IMR-90 (cell line): ENCODE results near the gene EYS. TPM values are rescaled to one million over a fixed set of nuclear protein-coding genes. Genes with fewer than 3 reads are reported as not detected.

ENCODE experiments used
- ATAC-seq: fragments of 200-7000 bp; cut with Tn5 transposase; 2 replicates; pipeline ENCODE4 v1.9.1; 2020; ENCODE audit warnings: low read depth, mild to moderate bottlenecking, moderate library complexity
- BruUV-seq: library from RNA; stranded (reverse); fragments of 400-500 nt; replicated peaks from 2 replicates; lab custom pipeline; 2021; lab: Mats Ljungman, UMichigan
- CTCF ChIA-PET: fragments of 300-600 bp; formaldehyde crosslinking; extraction: SDS; loops from one replicate; lab custom pipeline; 2021; ENCODE audit warnings: antibody characterized with exemption; lab: Yijun Ruan, JAX
- POLR2A ChIA-PET: fragments of 300-600 bp; sonication (Branson Sonifier 250); formaldehyde crosslinking; loops from one replicate; lab custom pipeline; 2022; ENCODE audit warnings: antibody characterized with exemption; ENCODE audit not compliant: unreplicated experiment; lab: Charles Lee
- DNase-seq: peaks from one replicate; pipeline ENCODE4 v3.0.0; 2013
- H2AFZ ChIP-seq: replicated peaks from 2 replicates; pipeline ENCODE3; 2013; ENCODE audit warnings: low read length, mild to moderate bottlenecking; ENCODE audit not compliant: poor library complexity
- H2AK5ac ChIP-seq: 2 replicates; pipeline ENCODE4 v1.6.1; 2013; ENCODE audit warnings: low read depth, low read length, inconsistent platforms
- H2AK9ac ChIP-seq: replicated peaks from 2 replicates; pipeline ENCODE3; 2013; ENCODE audit warnings: mild to moderate bottlenecking, low read depth, low read length, moderate library complexity; ENCODE audit not compliant: poor library complexity
- H2BK120ac ChIP-seq: 2 replicates; pipeline ENCODE4 v1.6.1; 2013; ENCODE audit warnings: low read depth, low read length, inconsistent platforms
- H2BK15ac ChIP-seq: 3 replicates; pipeline ENCODE4 v1.6.1; 2013; ENCODE audit warnings: low read depth, low read length, inconsistent platforms
- H2BK20ac ChIP-seq: 2 replicates; pipeline ENCODE4 v1.6.1; 2013; ENCODE audit warnings: low read depth, mild to moderate bottlenecking, inconsistent platforms, low read length, moderate library complexity
- H2BK5ac ChIP-seq: 2 replicates; pipeline ENCODE4 v1.6.1; 2013; ENCODE audit warnings: mild to moderate bottlenecking, low read depth, low read length, inconsistent platforms; ENCODE audit not compliant: poor library complexity, severe bottlenecking
- H3K14ac ChIP-seq: replicated peaks from 2 replicates; pipeline ENCODE4 v1.6.1; 2013; ENCODE audit warnings: low read depth, low read length, inconsistent platforms
- H3K18ac ChIP-seq: 2 replicates; pipeline ENCODE4 v1.6.1; 2013; ENCODE audit warnings: low read depth, low read length, control low read depth
- H3K23ac ChIP-seq: 2 replicates; pipeline ENCODE4 v1.6.1; 2013; ENCODE audit warnings: low read depth, low read length, inconsistent platforms
- H3K27ac ChIP-seq: 2 replicates; pipeline ENCODE4 v1.5.1; 2013; ENCODE audit warnings: mild to moderate bottlenecking, control low read depth, low read length; ENCODE audit not compliant: insufficient read depth
- H3K27me3 ChIP-seq: 2 replicates; pipeline ENCODE4 v1.6.1; 2013; ENCODE audit warnings: low read length; ENCODE audit not compliant: control insufficient read depth, insufficient read depth
- H3K36me3 ChIP-seq: 2 replicates; pipeline ENCODE4 v1.6.1; 2013; ENCODE audit warnings: low read length, mixed read lengths; ENCODE audit not compliant: control insufficient read depth, insufficient read depth
- H3K4ac ChIP-seq: 2 replicates; pipeline ENCODE4 v1.6.1; 2013; ENCODE audit warnings: low read depth, low read length, inconsistent platforms
- H3K4me1 ChIP-seq: 2 replicates; pipeline ENCODE4 v1.6.1; 2013; ENCODE audit warnings: low read length, mixed read lengths; ENCODE audit not compliant: control insufficient read depth, insufficient read depth
- H3K4me2 ChIP-seq: 2 replicates; pipeline ENCODE4 v1.6.1; 2013; ENCODE audit warnings: low read depth, mild to moderate bottlenecking, control low read depth, low read length, moderate library complexity
- H3K4me3 ChIP-seq: 2 replicates; pipeline ENCODE4 v1.5.1; 2013; ENCODE audit warnings: low read depth, mild to moderate bottlenecking, control low read depth, low read length, moderate library complexity; ENCODE audit not compliant: insufficient read depth
- H3K56ac ChIP-seq: 2 replicates; pipeline ENCODE4 v1.6.1; 2013; ENCODE audit warnings: low read length, inconsistent platforms; ENCODE audit not compliant: insufficient read depth; ENCODE audit errors: extremely low read depth
- H3K79me1 ChIP-seq, 2 experiments: 2 replicates each; pipeline ENCODE4 v1.6.1; 2013; ENCODE audit warnings: low read length in 2 of 2, inconsistent platforms in 1 of 2, low read depth in 1 of 2
- H3K9ac ChIP-seq: 2 replicates; pipeline ENCODE4 v1.6.1; 2013; ENCODE audit warnings: low read depth, low read length, control low read depth
- H3K9me1 ChIP-seq: 2 replicates; pipeline ENCODE4 v1.6.1; 2013; ENCODE audit warnings: low read length, inconsistent platforms; ENCODE audit not compliant: insufficient read depth
- H3K9me3 ChIP-seq: 2 replicates; pipeline ENCODE4 v1.6.1; 2013; ENCODE audit warnings: low read length; ENCODE audit not compliant: control insufficient read depth, insufficient read depth
- H4K20me1 ChIP-seq: 2 replicates; pipeline ENCODE4 v1.6.1; 2013; ENCODE audit warnings: low read length, inconsistent platforms; ENCODE audit not compliant: insufficient read depth
- H4K5ac ChIP-seq: 2 replicates; pipeline ENCODE4 v1.6.1; 2013; ENCODE audit warnings: mild to moderate bottlenecking, low read depth, low read length, control low read depth
- H4K8ac ChIP-seq, 2 experiments: 2 replicates each; pipeline ENCODE4 v1.6.1; 2013; ENCODE audit warnings: low read depth in 2 of 2, low read length in 2 of 2, control low read depth in 1 of 2, inconsistent platforms in 1 of 2
- H4K91ac ChIP-seq: 2 replicates; pipeline ENCODE4 v1.6.1; 2013; ENCODE audit warnings: low read depth, low read length, inconsistent platforms; ENCODE audit not compliant: insufficient read depth
- BHLHE40 ChIP-seq: fragments of 150-350 bp; IDR thresholded peaks from 2 replicates; pipeline ENCODE4 v1.6.1; 2016; ENCODE audit warnings: mild to moderate bottlenecking, low read depth, low read length
- FOS ChIP-seq: fragments of 150-350 bp; IDR thresholded peaks from 2 replicates; pipeline ENCODE4 v1.6.1; 2016; ENCODE audit warnings: low read depth, low read length
- MAFK ChIP-seq: IDR thresholded peaks from 2 replicates; pipeline ENCODE4 v1.6.1; 2012; ENCODE audit warnings: low read depth, low read length, improper control_type of control experiment
- MAZ ChIP-seq: IDR thresholded peaks from 2 replicates; pipeline ENCODE4 v1.6.1; 2012; ENCODE audit warnings: low read depth, mild to moderate bottlenecking, low read length, improper control_type of control experiment, moderate library complexity, borderline replicate concordance
- MXI1 ChIP-seq: IDR thresholded peaks from 2 replicates; pipeline ENCODE4 v1.6.1; 2012; ENCODE audit warnings: low read depth, mild to moderate bottlenecking, low read length, moderate library complexity, borderline replicate concordance
- NFE2L2 ChIP-seq: fragments of 150-350 bp; IDR thresholded peaks from 2 replicates; pipeline ENCODE4 v1.6.1; 2016; ENCODE audit warnings: low read depth, mild to moderate bottlenecking, low read length
- POLR2A ChIP-seq: IDR thresholded peaks from 2 replicates; pipeline ENCODE4 v1.6.1; 2012; ENCODE audit warnings: mild to moderate bottlenecking, low read depth, low read length
- RAD21 ChIP-seq: IDR thresholded peaks from 2 replicates; pipeline ENCODE4 v1.6.1; 2012; ENCODE audit warnings: low read length, improper control_type of control experiment
- RCOR1 ChIP-seq: IDR thresholded peaks from 2 replicates; pipeline ENCODE4 v1.6.1; 2012; ENCODE audit warnings: mild to moderate bottlenecking, low read length, improper control_type of control experiment; ENCODE audit not compliant: insufficient replicate concordance
- RFX5 ChIP-seq: IDR thresholded peaks from 2 replicates; pipeline ENCODE4 v1.8.0; 2012; ENCODE audit warnings: low read depth, mild to moderate bottlenecking, low read length, moderate library complexity
- SMC3 ChIP-seq: fragments of 150-350 bp; IDR thresholded peaks from 2 replicates; pipeline ENCODE4 v1.6.1; 2016; ENCODE audit warnings: low read depth, mild to moderate bottlenecking, antibody characterized with exemption, low read length, moderate library complexity
- WGBS, 2 experiments: methylation state at CpG; one replicate each; pipeline versions ENCODE4 v1.1.5 to v1.1.7; 2013; ENCODE audit warnings: missing lambda C conversion rate in 2 of 2; ENCODE audit not compliant: insufficient read length in 1 of 2; ENCODE audit errors: extremely low coverage in 2 of 2; 5-methylcytosine and 5-hydroxymethylcytosine counted together
- dilution Hi-C: fragments of 300-500 bp; cut with HindIII; formaldehyde crosslinking; loops from one replicate; pipeline ENCODE4 v1.14.3; 2018; ENCODE audit warnings: low sequenced_read_pairs; ENCODE audit not compliant: unreplicated experiment
- in situ Hi-C: fragments of 300-500 bp; cut with MboI; formaldehyde crosslinking; loops from 3 replicates; pipeline ENCODE4 v1.14.3; 2019; ENCODE audit warnings: low sequenced_read_pairs, inconsistent platforms, mixed read lengths
- intact Hi-C: fragments of 100-400 bp; cut with micrococcal nuclease; formaldehyde crosslinking; loops from 2 replicates; pipeline ENCODE4 v1.10.0; 2022
- polyA plus RNA-seq, 3 experiments: library from polyadenylated mRNA; depleted of rRNA; stranded (reverse); fragments of >200 nt; gene quantifications; 2 replicates each; pipeline ENCODE4 v1.2.3, GENCODE V29; 2012; ENCODE audit warnings: low replicate concordance in 1 of 3
- total RNA-seq: library from RNA; depleted of rRNA; stranded (reverse); fragments of >200 nt; gene quantifications from 2 replicates; pipeline ENCODE4 v1.2.3, GENCODE V29; 2012
- TF ChIP-seq, protein P1 (sequence below): fragments of 150-350 bp; IDR thresholded peaks from 2 replicates; pipeline ENCODE4 v1.6.1; 2016; ENCODE audit warnings: low read depth, mild to moderate bottlenecking, low read length, moderate library complexity, borderline replicate concordance

The EYS gene
- total and polyA plus RNA-seq, 2 of the 4 experiments (the other 2 are of a cell fraction) = under 0.01 TPM; not detected in 1

DNA sequence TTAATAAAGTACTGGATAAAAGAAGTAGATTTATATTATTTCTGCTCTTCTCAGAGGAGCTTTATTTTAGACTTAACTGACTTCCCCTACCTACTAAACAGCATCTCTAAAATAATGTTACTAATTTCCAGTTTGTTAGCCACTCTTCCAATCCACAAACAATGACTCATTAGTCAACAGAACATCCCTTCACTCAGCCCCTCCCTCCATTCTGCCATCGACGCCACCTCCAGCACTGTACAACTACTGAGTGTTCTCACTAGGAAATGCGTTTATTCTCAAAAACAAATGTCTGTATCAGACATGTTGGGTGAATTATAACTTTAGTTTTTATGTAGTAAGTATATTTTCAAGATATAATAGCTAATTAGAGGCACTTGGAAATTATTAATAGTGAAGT lies 427.0 kb downstream of the EYS start:
- no peak overlapping the region for H3K9ac ChIP-seq
- H2BK5ac ChIP-seq = no peak overlapping the region
- TF ChIP-seq POLR2A (no peak), MAFK (no peak), FOS (no peak), SMC3 (no peak), BHLHE40 (no peak), RCOR1 (no peak), RAD21 (no peak), MAZ (no peak), RFX5 (no peak), MXI1 (no peak), NFE2L2 (no peak)
- TF ChIP-seq, protein P1, sequence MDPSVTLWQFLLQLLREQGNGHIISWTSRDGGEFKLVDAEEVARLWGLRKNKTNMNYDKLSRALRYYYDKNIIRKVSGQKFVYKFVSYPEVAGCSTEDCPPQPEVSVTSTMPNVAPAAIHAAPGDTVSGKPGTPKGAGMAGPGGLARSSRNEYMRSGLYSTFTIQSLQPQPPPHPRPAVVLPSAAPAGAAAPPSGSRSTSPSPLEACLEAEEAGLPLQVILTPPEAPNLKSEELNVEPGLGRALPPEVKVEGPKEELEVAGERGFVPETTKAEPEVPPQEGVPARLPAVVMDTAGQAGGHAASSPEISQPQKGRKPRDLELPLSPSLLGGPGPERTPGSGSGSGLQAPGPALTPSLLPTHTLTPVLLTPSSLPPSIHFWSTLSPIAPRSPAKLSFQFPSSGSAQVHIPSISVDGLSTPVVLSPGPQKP = no peak
- no CpG with 5 or more reads among the region's 3 CpGs for WGBS, 2 experiments
- no peak overlapping the region for H2BK20ac ChIP-seq
- no peak overlapping the region for H4K8ac ChIP-seq
- H3K14ac ChIP-seq = no peak overlapping the region
- no peak overlapping the region for H3K4me3 ChIP-seq
- H4K20me1 ChIP-seq = no peaks in the 10 kb centered on the region
- H3K79me1 ChIP-seq = no peaks in the 10 kb centered on the region
- DNase-seq = no peak
- CTCF ChIA-PET = no interaction called here
- no peaks in the 10 kb centered on the region for H3K27me3 ChIP-seq
- no peak overlapping the region for H4K91ac ChIP-seq
- no peak overlapping the region for H3K27ac ChIP-seq
- no peak overlapping the region for H3K18ac ChIP-seq
- BruUV-seq = no TSS peak
- H2AK5ac ChIP-seq = no peak overlapping the region
- H4K5ac ChIP-seq = no peak overlapping the region
- no peak overlapping the region for H2AFZ ChIP-seq
- H2AK9ac ChIP-seq = no peak overlapping the region
- intact Hi-C loops (no loop called here), dilution Hi-C loops (no loop called here), in situ Hi-C loops (no loop called here)
- H2BK120ac ChIP-seq = no peak overlapping the region
- H3K23ac ChIP-seq = no peak overlapping the region
- H3K4me2 ChIP-seq = no peak overlapping the region
- no peak overlapping the region for H3K56ac ChIP-seq
- no peak overlapping the region for H3K4ac ChIP-seq
- H3K9me3 ChIP-seq = no peaks in the 10 kb centered on the region
- no peaks in the 10 kb centered on the region for H3K9me1 ChIP-seq
- no peak overlapping the region for H2BK15ac ChIP-seq
- no peak for ATAC-seq
- POLR2A ChIA-PET = no interaction called here
- H3K36me3 ChIP-seq = no peaks in the 10 kb centered on the region
- H3K4me1 ChIP-seq = no peaks in the 10 kb centered on the region
